Aorta (tissue), 5 donors: ENCODE results near the gene TSHZ3. TPM values are rescaled to one million over a fixed set of nuclear protein-coding genes. Genes with fewer than 3 reads are reported as not detected.

Source experiments
- ATAC-seq: fragments of 200-7000 bp; cut with Tn5 transposase; one replicate; pipeline ENCODE4 v1.9.1; 2022; ENCODE audit warnings: moderate library complexity; ENCODE audit not compliant: low FRiP score
- DNase-seq, 2 donors: peaks; one replicate each; pipeline ENCODE4 v3.0.0-alpha.2; 2020
- H3K27ac ChIP-seq, 2 donors: one replicate each; pipeline ENCODE4 v1.5.1; 2013; ENCODE audit warnings: low read length in 2 of 2, mild to moderate bottlenecking in 2 of 2, moderate library complexity in 2 of 2, control low read depth in 1 of 2, inconsistent platforms in 1 of 2, low read depth in 1 of 2
- H3K27me3 ChIP-seq, 2 donors: one replicate each; pipeline ENCODE4 v1.6.1; 2013; ENCODE audit warnings: control low read depth in 1 of 2, low read length in 1 of 2, mild to moderate bottlenecking in 1 of 2, moderate library complexity in 1 of 2; ENCODE audit not compliant: insufficient read depth in 2 of 2, control insufficient read depth in 1 of 2
- H3K36me3 ChIP-seq, 2 donors: one replicate each; pipeline ENCODE4 v1.6.1; 2013; ENCODE audit warnings: control low read depth in 1 of 2, low read length in 1 of 2, mild to moderate bottlenecking in 1 of 2; ENCODE audit not compliant: insufficient read depth in 2 of 2, control insufficient read depth in 1 of 2
- H3K4me1 ChIP-seq, 2 donors: one replicate each; pipeline ENCODE4 v1.6.1; 2013; ENCODE audit warnings: low read length in 2 of 2, control low read depth in 1 of 2, mild to moderate bottlenecking in 1 of 2, moderate library complexity in 1 of 2; ENCODE audit not compliant: insufficient read depth in 2 of 2, control insufficient read depth in 1 of 2
- H3K4me3 ChIP-seq, 2 donors: one replicate each; pipeline ENCODE4 v1.5.1; 2013; ENCODE audit warnings: low read length in 2 of 2, control low read depth in 1 of 2, mild to moderate bottlenecking in 1 of 2
- H3K9me3 ChIP-seq: one replicate; pipeline ENCODE4 v1.6.1; 2013; ENCODE audit warnings: mild to moderate bottlenecking, low read length; ENCODE audit not compliant: control insufficient read depth
- WGBS, 2 donors: extraction: QIAGEN DNeasy Blood & Tissue Kit; methylation state at CpG; one replicate each; pipeline ENCODE4 v1.1.7; 2013; 5-methylcytosine and 5-hydroxymethylcytosine counted together
- intact Hi-C, 2 donors: fragments of 100-400 bp; cut with DNase I; formaldehyde crosslinking; loops; one replicate each; pipeline versions ENCODE4 v1.14.2 to v1.15.0; 2022
- long read RNA-seq, 2 donors: library from polyadenylated mRNA; unstranded; transcript quantifications; one replicate each; pipeline ENCODE4 v2.0.0, GENCODE V29; 2020 to 2021
- polyA plus RNA-seq, 2 donors: library from polyadenylated mRNA; stranded (reverse); fragments of 200-250 nt; gene quantifications; one replicate each; pipeline ENCODE4 v1.2.3, GENCODE V29; 2013
- total RNA-seq, 2 donors: library from RNA; stranded (reverse); fragmentation: NEBNext Ultra II Directional; extraction: Animal tissue kit (Norgen Biotek cat#: 25700); gene quantifications; one replicate each; pipeline ENCODE4 v1.2.1, GENCODE V29; 2021
- donor health status: healthy with polysubstance abuse.
- donor health status: Bipolar disorder and iron deficiency.
- donor health status: DM: no; HTN: no; CAD: no.
- donor health status: DM: no; HTN: no; CAD: no.
- donor health status: DM: yes; HTN: yes; CAD: no.

TSHZ3 gene
- 10 to 100 TPM; 16.4 to 20.6 TPM for total RNA-seq
- polyA plus RNA-seq: 1 to 10 TPM; 3.0 to 5.1 TPM
- long read RNA-seq, donor 1, partial matches to known transcripts: 0 of 42 reads
- long read RNA-seq, donor 1, other reads (novel, unspliced or antisense): 42 of 42 reads
- long read RNA-seq, donor 2, full-length matches to known transcripts: 3 of 27 reads
- long read RNA-seq, donor 2, partial matches to known transcripts: 0 of 27 reads
- long read RNA-seq, donor 2, other reads (novel, unspliced or antisense): 24 of 27 reads

GRCh38 chr19:31349160-31349881, at the start of gene TSHZ3:
TSS of gene TSHZ3 (minus strand) at chr19:31349436. CDS start at chr19:31349219, 217 bp downstream.
- peak; percentile 92 for DNase-seq
- Histone ChIP-seq H3K27ac (peak within 1 kb of the TSS in 1 of 2 donors; percentile 22), H3K36me3 (no peaks in the 10 kb centered on the region), H3K27me3 (no peaks in the 10 kb centered on the region), H3K9me3 (no peaks in the 10 kb centered on the region), H3K4me3 (peak within 1 kb of the TSS; percentile 98 to 99), H3K4me1 (no peaks in the 10 kb centered on the region)
- peak; percentile 85 for ATAC-seq
- intact Hi-C loops: no loop called here
- WGBS, 2 donors: 1% methylated on average over 26 to 86 of the region's 86 CpGs

- Histone ChIP-seq H3K4me3 (no peak overlapping the region), H3K36me3 (no peaks in the 10 kb centered on the region), H3K27ac (no peak overlapping the region), H3K9me3 (no peaks in the 10 kb centered on the region), H3K4me1 (no peaks in the 10 kb centered on the region), H3K27me3 (no peaks in the 10 kb centered on the region)
- intact Hi-C loops: no loop called here
- no peak for ATAC-seq
- 58 to 86% methylated on average over 2 of the region's 2 CpGs for WGBS, 2 donors
- DNase-seq: no peak
Measured at GRCh38 chr19:31397308-31397707, 48.1 kb upstream of the TSHZ3 start.

- DNase-seq (no peak), ATAC-seq (no peak)
- 76 to 82% methylated on average over 5 of the region's 5 CpGs for WGBS, 2 donors
- H3K4me1 ChIP-seq: no peaks in the 10 kb centered on the region
- no peak overlapping the region for H3K4me3 ChIP-seq
- H3K27me3 ChIP-seq: no peaks in the 10 kb centered on the region
- H3K9me3 ChIP-seq: no peaks in the 10 kb centered on the region
- no peak overlapping the region for H3K27ac ChIP-seq
- intact Hi-C loops: no loop called here
- H3K36me3 ChIP-seq: no peaks in the 10 kb centered on the region
Measured at GRCh38 chr19:31392464-31392863, 43.2 kb upstream of the TSHZ3 start.

GRCh38 chr19:31391518-31391917, 42.3 kb upstream of the TSHZ3 start:
- 76 to 80% methylated on average over 4 of the region's 4 CpGs for WGBS, 2 donors
- H3K4me3 ChIP-seq: no peak overlapping the region
- H3K27ac ChIP-seq: no peak overlapping the region
- DNase-seq (no peak), ATAC-seq (no peak)
- H3K9me3 ChIP-seq: no peaks in the 10 kb centered on the region
- no peaks in the 10 kb centered on the region for H3K4me1 ChIP-seq
- H3K27me3 ChIP-seq: no peaks in the 10 kb centered on the region
- intact Hi-C loops: no loop called here
- no peaks in the 10 kb centered on the region for H3K36me3 ChIP-seq

- Histone ChIP-seq H3K4me1 (no peaks in the 10 kb centered on the region), H3K27ac (no peak overlapping the region), H3K27me3 (no peaks in the 10 kb centered on the region), H3K36me3 (no peaks in the 10 kb centered on the region), H3K4me3 (no peak overlapping the region), H3K9me3 (no peaks in the 10 kb centered on the region)
- 85 to 87% methylated on average over 6 of the region's 6 CpGs for WGBS, 2 donors
- intact Hi-C loops: no loop called here
- no peak for DNase-seq
- no peak for ATAC-seq
Measured at GRCh38 chr19:31390711-31391110, 41.5 kb upstream of the TSHZ3 start.

GRCh38 chr19:31389874-31390273, 40.6 kb upstream of the TSHZ3 start:
- Histone ChIP-seq H3K27me3 (no peaks in the 10 kb centered on the region), H3K4me3 (no peak overlapping the region), H3K36me3 (no peaks in the 10 kb centered on the region), H3K27ac (no peak overlapping the region), H3K9me3 (no peaks in the 10 kb centered on the region), H3K4me1 (no peaks in the 10 kb centered on the region)
- 89 to 92% methylated on average over 5 of the region's 5 CpGs for WGBS, 2 donors
- no peak for ATAC-seq
- intact Hi-C loops: no loop called here
- DNase-seq: no peak

- DNase-seq (no peak), ATAC-seq (no peak)
- Histone ChIP-seq H3K27me3 (no peaks in the 10 kb centered on the region), H3K4me3 (no peak overlapping the region), H3K9me3 (no peaks in the 10 kb centered on the region), H3K36me3 (no peaks in the 10 kb centered on the region), H3K4me1 (no peaks in the 10 kb centered on the region), H3K27ac (no peak overlapping the region)
- WGBS, 2 donors: 82% methylated on average over 16 of the region's 16 CpGs
- intact Hi-C loops: no loop called here
Measured at GRCh38 chr19:31387717-31388301, 38.6 kb upstream of the TSHZ3 start.

GRCh38 chr19:31386806-31387205, 37.6 kb upstream of the TSHZ3 start:
- no peaks in the 10 kb centered on the region for H3K27me3 ChIP-seq
- ATAC-seq (no peak), DNase-seq (no peak)
- H3K4me3 ChIP-seq: no peak overlapping the region
- 84 to 85% methylated on average over 8 of the region's 8 CpGs for WGBS, 2 donors
- H3K36me3 ChIP-seq: no peaks in the 10 kb centered on the region
- no peaks in the 10 kb centered on the region for H3K4me1 ChIP-seq
- H3K9me3 ChIP-seq: no peaks in the 10 kb centered on the region
- intact Hi-C loops: no loop called here
- H3K27ac ChIP-seq: no peak overlapping the region

GRCh38 chr19:31385744-31386143, 36.5 kb upstream of the TSHZ3 start:
- WGBS, 2 donors: 28 to 38% methylated on average over 1 of the region's 1 CpG
- DNase-seq (no peak), ATAC-seq (no peak)
- Histone ChIP-seq H3K4me1 (no peaks in the 10 kb centered on the region), H3K36me3 (no peaks in the 10 kb centered on the region), H3K9me3 (no peaks in the 10 kb centered on the region), H3K27me3 (no peaks in the 10 kb centered on the region), H3K4me3 (no peak overlapping the region), H3K27ac (no peak overlapping the region)
- intact Hi-C loops: no loop called here
